Mesangial cell (primary cell): ENCODE results near the gene KMO. TPM values are rescaled to one million over a fixed set of nuclear protein-coding genes. Genes with fewer than 3 reads are reported as not detected.

Experiments used
- total RNA-seq: library from RNA; depleted of rRNA; stranded (reverse); fragments of >200 nt; gene quantifications from 2 replicates; pipeline ENCODE4 v1.2.3, GENCODE V29; 2015

KMO gene
- 0.33 and 2.4 TPM in 2 replicates for total RNA-seq

GRCh38 chr1:241532162-241532531, at the start of gene KMO:
TSS of gene KMO (plus strand) at chr1:241532378. CDS start at chr1:241532445, 67 bp downstream.

DNA sequence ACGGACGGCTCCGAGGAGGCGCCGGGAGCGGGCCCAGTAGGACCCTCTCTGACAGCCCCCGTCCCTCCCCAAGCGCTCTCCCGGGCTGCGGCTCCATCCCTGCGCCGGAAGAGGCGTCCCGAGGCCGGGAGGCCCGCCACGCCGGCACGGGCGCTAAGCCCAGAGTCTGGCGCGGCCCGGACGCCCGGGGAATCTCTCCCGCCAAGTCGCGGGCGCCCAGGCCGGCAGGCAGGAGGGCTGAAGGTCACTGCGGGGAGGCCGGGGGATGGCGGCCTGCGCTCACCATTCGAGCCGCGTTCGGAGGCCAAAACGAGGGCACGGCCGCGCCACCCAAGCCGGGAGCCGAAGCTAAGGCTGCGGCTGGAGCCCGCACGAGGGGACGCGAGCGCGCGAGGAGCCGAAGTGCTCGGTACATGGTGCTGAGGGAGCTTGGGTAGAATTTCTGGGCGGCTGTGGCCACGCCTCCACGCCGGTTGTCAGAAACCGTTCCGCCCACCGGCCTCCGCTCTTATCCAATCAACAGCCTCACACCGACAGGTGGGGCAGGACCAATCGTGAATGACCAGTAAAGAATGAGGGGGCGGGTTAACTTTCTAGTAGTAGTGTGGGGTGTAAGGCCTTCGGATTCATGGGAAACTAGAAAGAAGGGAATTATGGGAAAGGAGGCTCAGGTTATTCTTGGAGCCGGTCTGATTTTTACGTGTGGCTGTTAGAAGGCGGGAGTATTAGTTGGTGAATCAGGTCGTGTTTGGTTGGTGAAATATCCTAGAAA, 12.7 kb upstream of the KMO start, which contains the start of gene FH:
Gene FH, minus strand, starts transcription at position 448 of the 772 bp plus-strand sequence. Its CDS starts 33 bp downstream, at position 415.

DNA sequence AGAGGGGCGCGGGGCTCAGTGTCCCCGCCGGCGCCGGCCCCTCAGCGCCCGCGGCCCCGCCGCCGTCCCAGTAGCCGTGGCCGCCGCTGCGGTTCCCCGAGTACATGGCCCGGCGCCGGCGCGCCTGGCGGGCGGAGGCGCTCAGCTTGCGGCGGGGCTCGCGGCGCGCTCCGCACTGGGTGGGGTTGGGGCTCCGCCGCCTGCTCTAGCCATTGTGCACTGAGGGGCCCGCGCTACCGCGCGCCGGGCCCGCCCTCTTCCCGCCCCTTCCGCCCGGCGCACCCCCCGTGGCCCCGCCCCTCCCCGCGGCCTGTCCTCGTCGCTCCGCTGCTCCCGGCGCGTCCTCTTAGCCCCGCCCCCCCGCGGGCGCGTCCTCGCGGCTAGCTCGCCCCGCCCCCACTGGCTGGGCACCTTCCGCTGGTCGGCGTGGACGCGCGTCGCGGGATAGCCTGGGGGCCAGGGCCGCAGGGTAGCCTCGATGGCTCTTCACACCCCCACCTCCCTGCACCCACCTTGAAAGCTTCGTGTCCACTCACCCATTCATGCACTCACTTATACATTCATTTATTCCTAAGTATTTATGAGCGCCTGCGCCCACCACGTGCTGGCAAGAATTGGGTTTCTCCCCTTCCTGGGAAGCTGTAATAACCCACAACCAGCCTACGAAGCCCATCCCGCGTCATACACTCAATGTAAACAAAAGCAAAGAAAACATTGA, 108.1 kb downstream of the KMO start, which contains the start of the genes CHML and OPN3:
Gene CHML, minus strand, starts transcription at position 221 of the 718 bp plus-strand sequence. CDS start 4,603 bp downstream, outside the sequence.
Gene OPN3, minus strand, starts transcription at position 221 of the 718 bp plus-strand sequence. Its CDS starts 115 bp downstream, at position 106.

Other genes starting within 250 kb of the KMO start
- 0.81 TPM in 1 of 2 replicates, not detected in the other for gene RGS7, start 175.2 kb upstream of the KMO start, total RNA-seq
- 54.0 and 110 TPM in 2 replicates for gene FH, start 12.6 kb upstream of the KMO start, total RNA-seq
- gene CHML, start 108.0 kb downstream of the KMO start, total RNA-seq: 9.9 and 11.9 TPM in 2 replicates
- 51.7 and 89.8 TPM in 2 replicates for gene OPN3, start 108.0 kb downstream of the KMO start, total RNA-seq
- gene WDR64, start 119.9 kb downstream of the KMO start, total RNA-seq: not detected in 2 replicates